RWPE2 (cell line): ENCODE results near the gene BMP6.

Experiments used
- ATAC-seq: fragments of 200-7000 bp; cut with Tn5 transposase; 3 replicates; pipeline ENCODE4 v1.9.1; 2021; ENCODE audit warnings: low read depth
- DNase-seq: peaks from one replicate; pipeline ENCODE4 v3.0.0-alpha.2; 2020; ENCODE audit warnings: low spot score
- H3K27ac ChIP-seq: fragments of 450-650 bp; 2 replicates; pipeline ENCODE4 v1.5.1; 2017; ENCODE audit warnings: mild to moderate bottlenecking; ENCODE audit not compliant: poor library complexity, severe bottlenecking
- H3K27me3 ChIP-seq: fragments of 250-450 bp; sonication (Bioruptor Pico); 2 replicates; pipeline ENCODE4 v1.5.1; 2021; ENCODE audit warnings: mild to moderate bottlenecking, moderate library complexity; ENCODE audit not compliant: insufficient read depth, poor library complexity, severe bottlenecking
- H3K36me3 ChIP-seq: fragments of 250-450 bp; sonication (Bioruptor Pico); 2 replicates; pipeline ENCODE4 v1.5.1; 2020; ENCODE audit warnings: low read depth, mild to moderate bottlenecking, moderate library complexity
- H3K4me1 ChIP-seq: fragments of 250-450 bp; sonication (Bioruptor Pico); 2 replicates; pipeline ENCODE4 v1.5.1; 2021; ENCODE audit warnings: mild to moderate bottlenecking, moderate library complexity; ENCODE audit not compliant: insufficient read depth, poor library complexity, severe bottlenecking
- H3K4me3 ChIP-seq: fragments of 250-450 bp; sonication (Bioruptor Pico); 2 replicates; pipeline ENCODE4 v1.5.1; 2021; ENCODE audit warnings: mild to moderate bottlenecking, moderate library complexity; ENCODE audit not compliant: severe bottlenecking
- H3K9me3 ChIP-seq: fragments of 250-450 bp; sonication (Bioruptor Pico); 2 replicates; pipeline ENCODE4 v1.5.1; 2021; ENCODE audit warnings: mild to moderate bottlenecking, moderate library complexity; ENCODE audit not compliant: severe bottlenecking
- CTCF ChIP-seq: fragments of 450-650 bp; IDR thresholded peaks from one replicate; pipeline ENCODE4 v1.5.1; 2017; ENCODE audit warnings: mild to moderate bottlenecking, moderate library complexity; ENCODE audit not compliant: poor library complexity, severe bottlenecking

Gene BMP6

GRCh38 chr6:7697820-7698623, 27.9 kb upstream of the BMP6 start:
- DNase-seq (no peak), ATAC-seq (peak; percentile 87)
- Histone ChIP-seq H3K27ac (peak overlapping the region; percentile 82), H3K4me3 (no peak overlapping the region), H3K4me1 (peaks cover 27% of the 10 kb centered on the region), H3K9me3 (no peaks in the 10 kb centered on the region), H3K36me3 (no peaks in the 10 kb centered on the region), H3K27me3 (no peaks in the 10 kb centered on the region)
- no peak for TF ChIP-seq CTCF

GRCh38 chr6:7701212-7701834, 24.6 kb upstream of the BMP6 start:
- H3K9me3 ChIP-seq = no peaks in the 10 kb centered on the region
- H3K27ac ChIP-seq = no peak overlapping the region
- no peak overlapping the region for H3K4me3 ChIP-seq
- no peaks in the 10 kb centered on the region for H3K36me3 ChIP-seq
- DNase-seq = no peak
- H3K27me3 ChIP-seq = no peaks in the 10 kb centered on the region
- TF ChIP-seq CTCF = no peak
- ATAC-seq = no peak
- peaks cover 30% of the 10 kb centered on the region for H3K4me1 ChIP-seq

GRCh38 chr6:7703148-7703680, 22.7 kb upstream of the BMP6 start:
- no peaks in the 10 kb centered on the region for H3K27me3 ChIP-seq
- H3K4me3 ChIP-seq = no peak overlapping the region
- DNase-seq = no peak
- no peaks in the 10 kb centered on the region for H3K9me3 ChIP-seq
- no peaks in the 10 kb centered on the region for H3K36me3 ChIP-seq
- no peak overlapping the region for H3K27ac ChIP-seq
- no peak for TF ChIP-seq CTCF
- no peak for ATAC-seq
- H3K4me1 ChIP-seq = peaks cover 20% of the 10 kb centered on the region

GRCh38 chr6:7705483-7705882, 20.4 kb upstream of the BMP6 start:
- H3K9me3 ChIP-seq = no peaks in the 10 kb centered on the region

More at GRCh38 chr6:7705483-7705882, 20.4 kb upstream of the BMP6 start:
- no peaks in the 10 kb centered on the region for H3K27me3 ChIP-seq
- H3K27ac ChIP-seq = no peak overlapping the region
- no peak for TF ChIP-seq CTCF
- peaks cover 11% of the 10 kb centered on the region for H3K4me1 ChIP-seq
- no peak overlapping the region for H3K4me3 ChIP-seq
- DNase-seq (no peak), ATAC-seq (no peak)
- no peaks in the 10 kb centered on the region for H3K36me3 ChIP-seq
